ENCODE data around the gene APOA5.

The APOA5 gene

DNA sequence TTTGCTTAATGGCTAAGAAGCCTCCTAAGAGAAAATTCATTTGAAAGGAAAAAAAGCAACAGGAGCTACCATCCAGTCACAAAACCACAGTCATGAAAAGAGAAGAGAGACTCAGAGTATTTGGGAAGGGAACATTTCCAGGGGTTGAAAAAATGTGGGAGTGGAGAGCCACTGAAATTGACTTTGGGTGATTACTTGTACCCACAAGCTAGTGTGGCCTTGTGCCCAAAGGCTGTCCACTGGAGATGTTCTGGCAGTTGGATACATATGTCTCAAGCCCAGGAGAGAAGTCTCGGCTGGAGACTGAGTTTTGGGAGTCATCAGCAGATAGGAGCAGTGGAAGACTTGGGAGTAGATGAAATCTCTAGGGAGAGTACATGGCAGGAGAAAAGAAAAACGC is 3.2 kb upstream of the APOA5 start:
- no peak for FAIRE-seq

GRCh38 chr11:116793772-116794097 is 2.1 kb upstream of the APOA5 start:
- no peak for FAIRE-seq

GRCh38 chr11:116792869-116793771 is 1.4 kb upstream of the APOA5 start:
- no peak for FAIRE-seq

DNA sequence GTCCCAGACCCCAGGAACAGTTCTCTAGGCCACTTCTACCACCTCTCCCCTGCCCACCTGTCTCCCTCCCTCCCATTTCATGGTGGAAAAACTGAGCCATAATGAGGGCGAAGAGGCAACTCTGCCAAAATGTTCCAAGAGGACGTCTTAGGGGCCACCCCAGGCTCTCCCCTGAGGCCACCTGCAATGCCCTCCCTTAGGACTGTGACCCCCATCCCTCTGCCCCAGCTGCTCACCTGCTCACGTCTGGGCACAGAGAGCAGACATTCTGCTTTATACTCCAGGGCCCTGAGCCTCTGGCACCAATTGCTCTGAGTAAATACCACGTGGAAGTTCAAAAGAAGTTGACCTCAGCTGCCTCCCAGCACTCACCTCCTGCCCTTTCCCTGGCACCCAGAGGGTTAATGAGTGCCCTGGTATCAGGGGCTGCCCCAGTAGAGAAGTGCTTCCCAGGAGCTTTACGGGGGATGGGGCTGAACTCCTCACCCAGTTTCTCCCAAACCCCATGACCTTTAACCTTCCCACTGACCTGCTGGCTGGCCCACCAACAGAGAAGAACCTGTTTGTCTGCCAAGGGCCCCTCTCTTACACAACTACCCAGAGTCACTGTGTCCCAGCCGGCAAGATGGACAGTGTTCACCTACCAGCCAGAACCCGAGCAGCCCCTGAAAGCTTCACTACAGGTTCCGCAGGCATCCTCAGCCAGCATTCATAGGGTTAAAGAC is 627 bp upstream of the APOA5 start:
- no peak for FAIRE-seq

DNA sequence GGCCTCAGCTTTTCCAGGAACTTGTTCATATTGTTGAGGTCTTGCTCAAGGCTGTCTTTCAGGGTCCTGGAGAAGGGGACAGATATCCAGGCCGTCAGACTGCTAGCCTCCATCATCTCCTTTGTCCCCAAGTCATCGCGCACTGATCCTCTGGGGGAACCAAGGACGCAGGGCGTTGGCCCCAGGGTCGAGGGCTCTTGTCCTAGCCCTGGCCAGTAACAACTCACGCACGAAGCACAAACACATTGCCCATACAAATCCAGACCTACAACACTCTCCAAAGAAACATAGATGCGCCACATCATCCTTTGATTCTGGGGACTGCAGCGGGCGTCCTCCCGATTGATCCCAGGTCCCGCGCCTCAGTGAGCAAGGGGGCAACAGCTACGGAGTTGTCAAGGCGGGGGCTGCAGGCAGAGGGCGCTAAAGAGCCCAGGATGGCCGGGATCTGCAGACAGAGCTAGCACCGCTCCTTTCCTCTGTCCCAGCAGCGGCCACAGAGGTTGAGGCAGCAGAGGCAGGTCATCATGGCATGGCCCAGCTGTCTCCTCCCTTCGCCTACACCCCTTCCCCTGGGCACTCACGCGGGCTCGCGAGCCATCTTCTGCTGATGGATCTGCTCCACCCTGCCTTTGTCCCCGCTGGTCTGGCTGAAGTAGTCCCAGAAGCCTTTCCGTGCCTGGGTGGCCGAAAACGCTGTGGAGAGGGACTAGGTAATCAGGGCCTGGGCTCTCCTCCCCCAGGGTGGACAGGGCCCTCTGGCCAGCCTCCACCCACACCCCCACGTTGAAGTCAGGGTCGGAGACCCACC is 472 bp downstream of the APOA5 start:
- FAIRE-seq: no peak

DNA sequence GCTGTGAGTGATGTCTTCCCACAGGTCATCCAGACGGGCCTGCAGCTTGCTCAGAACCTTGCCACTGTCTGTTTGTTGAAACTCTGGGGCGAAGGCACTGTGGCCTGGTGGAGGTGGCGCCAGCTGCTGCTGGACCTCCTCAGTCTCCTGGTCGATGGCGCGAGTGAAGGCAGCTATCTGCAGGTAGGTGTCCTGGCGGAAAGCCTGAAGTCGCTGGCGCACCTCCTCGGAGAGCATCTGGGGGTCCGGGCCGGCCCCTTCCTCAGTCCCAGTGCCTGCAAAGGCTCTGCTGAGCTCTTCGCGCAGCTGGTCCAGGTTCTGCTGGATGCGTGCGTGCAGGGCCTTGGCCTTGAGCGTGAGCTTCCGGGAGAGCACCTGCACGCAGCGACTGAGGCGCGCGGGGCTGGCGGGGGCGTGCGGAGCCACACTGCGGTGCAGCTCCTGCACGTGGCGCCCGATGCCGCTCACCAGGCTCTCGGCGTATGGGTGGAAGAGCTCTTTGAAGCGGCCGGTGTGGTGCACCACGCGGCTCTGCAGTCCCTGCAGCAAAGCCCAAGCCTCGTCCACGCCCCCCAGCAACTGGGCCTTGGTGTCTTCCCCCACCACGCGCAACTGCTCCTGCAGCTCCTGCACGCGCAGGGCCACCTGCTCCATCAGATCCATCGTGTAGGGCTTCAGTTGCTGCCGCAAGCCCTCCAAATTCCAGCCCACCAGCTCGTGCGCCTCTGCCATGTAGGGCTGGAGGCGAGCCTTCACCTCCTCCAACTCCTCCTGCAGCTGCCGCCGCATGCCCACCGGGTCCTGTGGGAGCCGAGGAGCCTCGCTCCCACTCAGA is 1.3 kb downstream of the APOA5 start:
- FAIRE-seq: no peak

- no peak for FAIRE-seq
Observed at GRCh38 chr11:116788975-116789374, 2.7 kb downstream of the APOA5 start.

DNA sequence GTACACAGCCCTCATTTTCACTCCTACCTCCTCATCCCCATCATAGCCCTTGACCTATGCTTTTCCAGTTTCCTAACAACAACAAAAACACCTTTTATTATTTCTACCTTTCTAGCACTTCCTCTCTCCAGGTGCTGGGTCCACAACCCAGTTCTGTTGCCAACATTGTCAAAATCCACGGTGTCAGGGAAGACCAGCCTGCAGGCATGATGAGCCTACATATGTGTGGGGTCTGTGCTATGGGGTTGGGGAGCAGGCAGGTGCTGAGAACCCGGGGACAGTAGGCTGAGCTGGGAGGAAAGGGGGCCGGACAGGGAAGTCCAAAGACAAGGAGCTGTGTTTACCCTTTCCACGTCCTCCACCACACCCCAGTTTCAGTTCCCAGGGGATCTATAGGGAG is 3.1 kb downstream of the APOA5 start:
- no peak for FAIRE-seq

GRCh38 chr11:116787786-116788486 is 3.7 kb downstream of the APOA5 start, which contains the start of gene ZPR1:
Gene ZPR1, minus strand, starts transcription at chr11:116788023. Its CDS starts 33 bp downstream, at chr11:116787990.
- no peak for FAIRE-seq

- no peak for FAIRE-seq
Observed at GRCh38 chr11:116787436-116787785, 4.3 kb downstream of the APOA5 start.

GRCh38 chr11:116786966-116787365 is 4.7 kb downstream of the APOA5 start:
- no peak for FAIRE-seq

GRCh38 chr11:116786326-116786725 is 5.4 kb downstream of the APOA5 start:
- FAIRE-seq: no peak

- FAIRE-seq: no peak
Observed at GRCh38 chr11:116782728-116783127, 9.0 kb downstream of the APOA5 start.

DNA sequence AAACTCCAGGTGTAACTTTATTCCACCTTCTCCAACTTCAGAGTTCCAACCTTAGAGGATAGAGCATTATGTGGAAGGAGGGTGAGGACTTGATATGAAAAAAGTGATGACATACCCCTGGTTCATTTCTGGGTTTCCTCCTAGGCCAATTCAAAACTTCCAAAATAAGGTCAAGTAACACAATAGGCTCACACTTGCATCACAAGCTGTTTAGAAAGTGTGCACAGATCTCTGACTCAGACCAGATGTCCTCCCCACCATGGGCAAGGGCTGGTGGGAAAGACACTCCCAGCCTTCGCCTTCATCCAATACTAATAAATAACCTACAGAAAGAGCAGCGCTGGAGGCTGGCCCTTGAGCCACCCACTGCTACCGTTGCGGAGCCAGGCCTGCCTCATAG is 13.1 kb downstream of the APOA5 start:
- FAIRE-seq: no peak

GRCh38 chr11:116777056-116777455 is 14.6 kb downstream of the APOA5 start:
- FAIRE-seq: no peak

GRCh38 chr11:116776522-116776984 is 15.1 kb downstream of the APOA5 start:
- no peak for FAIRE-seq

DNA sequence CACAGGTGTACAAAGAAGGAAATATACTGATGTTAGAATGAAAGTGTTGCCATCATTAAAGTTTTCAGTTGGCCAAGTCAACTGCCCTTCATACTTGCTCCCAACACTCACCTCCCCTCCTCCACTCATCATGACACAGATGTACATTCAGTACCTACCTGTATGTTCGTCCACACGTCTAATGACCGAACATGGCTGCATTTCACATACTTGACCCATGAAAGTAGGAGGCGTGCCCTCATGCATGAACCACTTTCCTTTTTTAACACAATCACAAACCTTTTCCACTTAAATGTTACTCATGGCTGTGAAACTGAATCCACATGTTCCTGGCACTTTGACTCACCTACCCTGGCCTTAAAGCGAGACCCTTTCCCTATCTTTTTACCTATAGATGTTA is 15.7 kb downstream of the APOA5 start:
- FAIRE-seq: no peak

DNA sequence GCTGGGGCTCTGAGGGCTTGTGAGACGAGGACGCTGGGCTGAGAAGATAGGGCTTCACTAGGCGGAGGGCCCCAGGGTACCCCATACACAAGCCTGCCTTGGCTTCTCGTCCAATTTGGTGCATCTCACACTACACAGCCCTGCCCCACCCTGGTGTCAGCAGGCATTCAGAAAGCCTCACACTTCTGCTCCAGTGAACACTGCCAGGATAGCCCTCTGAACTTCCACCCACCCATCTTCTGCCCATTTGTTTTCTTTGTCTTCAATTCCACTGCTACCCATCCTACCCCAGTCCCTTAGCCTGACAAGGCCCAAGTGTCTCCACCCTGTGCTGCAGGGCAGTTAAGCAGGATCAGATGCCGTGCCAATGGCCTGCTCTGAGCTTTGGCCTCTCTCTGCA is 17.0 kb downstream of the APOA5 start:
- FAIRE-seq: no peak

- FAIRE-seq: no peak
Observed at GRCh38 chr11:116773203-116774097, 18.2 kb downstream of the APOA5 start.

DNA sequence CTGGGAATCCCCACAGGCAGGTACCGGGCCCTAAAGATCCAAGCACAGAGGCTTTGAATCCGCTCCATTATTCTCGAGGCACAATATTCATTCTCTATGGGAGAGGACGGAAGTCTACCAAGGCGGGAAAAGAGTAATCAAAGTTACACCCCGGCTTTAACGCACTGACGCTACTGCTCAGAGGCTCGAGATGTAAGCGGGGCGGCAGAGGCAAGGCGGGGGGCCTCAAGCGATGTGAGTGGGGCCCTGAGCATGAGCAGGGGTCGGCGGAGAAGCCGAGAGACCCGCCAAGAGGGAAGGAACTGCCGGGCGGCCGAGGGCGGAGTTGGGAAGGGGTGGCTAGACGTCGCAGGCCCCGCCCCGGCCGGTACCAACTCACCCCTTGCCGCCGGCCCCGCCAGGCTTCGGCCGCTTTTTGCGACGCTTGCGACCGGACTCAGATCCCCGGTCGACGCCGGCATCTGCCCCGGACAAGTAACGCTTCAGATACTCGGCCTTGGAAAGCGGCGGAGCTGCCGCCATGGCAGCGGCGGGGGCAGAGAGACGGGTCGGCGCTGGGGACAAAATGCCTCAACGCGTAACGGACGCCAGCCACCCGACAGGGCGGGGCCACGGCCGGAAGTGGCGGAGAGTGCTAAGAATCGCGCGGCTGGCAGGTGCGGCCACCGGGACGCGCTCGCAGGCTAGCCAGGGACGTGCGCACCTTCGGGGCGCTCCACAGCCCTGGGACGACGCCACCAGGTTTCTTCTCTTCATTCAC is 19.1 kb downstream of the APOA5 start, which contains the start of gene BUD13:
BUD13 (minus strand) TSS at position 545 of the 760 bp plus-strand sequence; CDS start at position 522, 23 bp downstream.
- no peak for FAIRE-seq
